Kidney epithelial cell (primary cell): ENCODE results near the gene TEX47. TPM values are rescaled to one million over a fixed set of nuclear protein-coding genes. Genes with fewer than 3 reads are reported as not detected.
A peak's percentile ranks its signal among the peaks of the same experiment; 100 is the strongest.

ENCODE experiments used
- DNase-seq: peaks from one replicate; pipeline ENCODE4 v3.0.0-alpha.2; 2010; ENCODE audit warnings: low read depth
- H3K27me3 ChIP-seq: 2 replicates; pipeline ENCODE4 v1.6.0; 2011; ENCODE audit warnings: low read length; ENCODE audit not compliant: control insufficient read depth, insufficient read depth
- H3K36me3 ChIP-seq: 2 replicates; pipeline ENCODE4 v1.5.1; 2011; ENCODE audit warnings: low read length; ENCODE audit not compliant: control insufficient read depth, insufficient read depth
- H3K4me3 ChIP-seq: 2 replicates; pipeline ENCODE4 v1.5.1; 2011; ENCODE audit warnings: low read depth, mild to moderate bottlenecking, control low read depth, low read length
- CTCF ChIP-seq: IDR thresholded peaks from 2 replicates; pipeline ENCODE4 v1.5.1; 2011; ENCODE audit warnings: mild to moderate bottlenecking, moderate library complexity, low read length, control low read depth, inconsistent platforms; ENCODE audit not compliant: insufficient read depth, poor library complexity, severe bottlenecking
- total RNA-seq: library from RNA; depleted of rRNA; stranded (reverse); fragments of >200 nt; gene quantifications from 2 replicates; pipeline ENCODE4 v1.2.3, GENCODE V29; 2015

Gene TEX47
- total RNA-seq = not detected in 2 replicates

- no peak within 1 kb of the TSS for H3K4me3 ChIP-seq
- DNase-seq = no peak
- H3K36me3 ChIP-seq = no peaks in the 10 kb centered on the region
- no peak for TF ChIP-seq CTCF
- H3K27me3 ChIP-seq = no peaks in the 10 kb centered on the region
These were observed at the start of gene TEX47 for GRCh38 chr7:88795553-88795952. Gene TEX47, minus strand, starts transcription at chr7:88795737. Its CDS starts 795 bp downstream, at chr7:88794942.

DNA sequence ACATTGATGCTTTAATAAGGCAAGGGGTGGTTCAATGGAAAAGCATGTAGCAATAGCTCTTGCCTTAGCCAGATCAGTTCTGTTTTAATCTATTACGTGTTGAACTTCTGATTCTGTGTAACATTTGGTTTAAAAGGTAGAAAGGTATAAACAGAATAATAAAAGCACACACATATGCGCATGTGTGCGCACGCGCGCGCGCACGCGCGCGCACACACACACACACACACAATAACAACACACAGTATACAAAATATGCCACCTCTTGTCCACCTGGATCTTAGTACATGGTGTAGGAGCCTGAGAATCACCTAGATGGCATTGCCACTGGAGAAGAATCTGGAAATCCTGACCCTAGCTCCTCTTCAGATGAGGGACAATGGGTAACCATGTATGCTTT, 49.6 kb upstream of the TEX47 start:
- Histone ChIP-seq H3K4me3 (no peak overlapping the region), H3K27me3 (no peaks in the 10 kb centered on the region), H3K36me3 (no peaks in the 10 kb centered on the region)
- DNase-seq = no peak
- TF ChIP-seq CTCF = no peak

DNA sequence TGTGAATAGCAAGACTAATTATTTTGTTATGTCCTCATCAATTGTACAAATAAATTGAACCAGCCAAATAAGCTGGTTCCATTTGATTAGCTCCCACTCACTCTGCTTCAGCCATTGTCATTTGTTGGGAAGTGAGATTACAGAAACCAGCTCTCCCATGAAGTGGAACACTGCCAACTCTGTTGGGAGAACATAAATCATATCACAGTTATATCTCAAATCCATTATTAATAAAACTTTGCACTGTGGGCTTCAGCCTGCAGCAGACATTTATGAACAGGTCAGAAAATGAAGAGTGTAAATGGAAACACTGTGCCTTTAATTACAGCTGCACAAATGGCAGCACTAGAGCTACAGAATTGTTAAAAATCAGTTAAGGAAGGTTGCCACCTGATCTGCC, 46.7 kb upstream of the TEX47 start:
- Histone ChIP-seq H3K4me3 (no peak overlapping the region), H3K27me3 (no peaks in the 10 kb centered on the region), H3K36me3 (no peaks in the 10 kb centered on the region)
- TF ChIP-seq CTCF = no peak
- no peak for DNase-seq

DNA sequence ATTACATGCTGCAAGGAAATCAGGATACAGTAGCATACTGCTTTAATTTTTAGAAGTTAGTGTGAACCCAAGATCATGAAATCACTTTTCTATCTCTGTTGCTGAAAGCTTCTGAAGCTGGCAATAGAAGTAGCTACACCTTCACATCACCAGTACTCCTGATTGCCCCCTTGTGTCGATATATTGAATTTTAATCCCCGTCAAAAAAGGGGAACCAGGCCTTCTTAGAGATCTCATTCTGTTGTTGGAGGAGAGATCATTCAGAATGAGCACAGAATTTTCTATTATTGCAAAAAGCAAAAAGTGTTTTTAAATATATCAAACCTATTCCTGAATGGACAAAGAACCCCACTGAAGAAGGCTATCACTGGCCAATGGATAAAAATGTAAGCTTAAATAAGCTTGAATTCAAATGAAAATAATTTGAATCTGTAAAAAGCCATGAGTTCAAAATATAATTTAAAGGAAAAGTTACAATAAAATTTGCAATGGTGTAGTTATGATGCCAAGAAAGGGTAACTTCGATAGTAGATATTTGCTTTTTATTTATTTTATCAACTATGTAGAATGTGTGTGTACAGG, 39.7 kb upstream of the TEX47 start:
- no peaks in the 10 kb centered on the region for H3K36me3 ChIP-seq
- TF ChIP-seq CTCF = peak; percentile 63
- H3K27me3 ChIP-seq = no peaks in the 10 kb centered on the region
- H3K4me3 ChIP-seq = no peak overlapping the region
- peak; percentile 4 for DNase-seq

GRCh38 chr7:88826222-88826621, 30.7 kb upstream of the TEX47 start:
- no peak for DNase-seq
- no peaks in the 10 kb centered on the region for H3K27me3 ChIP-seq
- H3K36me3 ChIP-seq = no peaks in the 10 kb centered on the region
- no peak for TF ChIP-seq CTCF
- H3K4me3 ChIP-seq = no peak overlapping the region

DNA sequence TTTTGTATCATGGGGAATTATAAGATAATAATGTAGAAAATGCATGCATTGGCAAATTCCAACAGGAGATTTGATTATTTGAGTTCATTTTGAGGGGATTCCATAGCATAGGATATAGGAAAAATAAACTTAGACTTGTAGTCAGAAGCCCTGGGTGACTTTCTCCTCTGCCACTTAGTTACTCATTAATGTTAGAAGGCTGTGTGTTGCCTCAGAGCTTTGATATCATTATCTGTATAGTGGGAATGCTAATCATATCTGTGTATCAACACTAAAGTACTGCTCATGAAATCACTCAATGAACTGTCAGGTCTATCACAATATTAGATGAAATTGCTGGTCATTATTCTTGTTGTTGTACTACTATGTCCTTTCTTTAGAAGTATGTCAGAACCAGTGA, 23.0 kb upstream of the TEX47 start:
- Histone ChIP-seq H3K27me3 (no peaks in the 10 kb centered on the region), H3K4me3 (no peak overlapping the region), H3K36me3 (no peaks in the 10 kb centered on the region)
- no peak for DNase-seq
- no peak for TF ChIP-seq CTCF
